GM21619 (cell line): ENCODE data around the gene LRRC74B.
"Not testable (repeated sequence)": the region's sequence is repeated elsewhere in the genome, so short reads cannot be mapped to it uniquely, and the experiment has no call there.

Source experiments
- ATAC-seq: cut with Tn5 transposase; IDR thresholded peaks from one replicate; pipeline ENCODE4 v1.9.1; 2021; ENCODE audit not compliant: unreplicated experiment

LRRC74B gene

GRCh38 chr22:21075516-21076138 lies 29.9 kb downstream of the LRRC74B start:
- no peak for ATAC-seq

DNA sequence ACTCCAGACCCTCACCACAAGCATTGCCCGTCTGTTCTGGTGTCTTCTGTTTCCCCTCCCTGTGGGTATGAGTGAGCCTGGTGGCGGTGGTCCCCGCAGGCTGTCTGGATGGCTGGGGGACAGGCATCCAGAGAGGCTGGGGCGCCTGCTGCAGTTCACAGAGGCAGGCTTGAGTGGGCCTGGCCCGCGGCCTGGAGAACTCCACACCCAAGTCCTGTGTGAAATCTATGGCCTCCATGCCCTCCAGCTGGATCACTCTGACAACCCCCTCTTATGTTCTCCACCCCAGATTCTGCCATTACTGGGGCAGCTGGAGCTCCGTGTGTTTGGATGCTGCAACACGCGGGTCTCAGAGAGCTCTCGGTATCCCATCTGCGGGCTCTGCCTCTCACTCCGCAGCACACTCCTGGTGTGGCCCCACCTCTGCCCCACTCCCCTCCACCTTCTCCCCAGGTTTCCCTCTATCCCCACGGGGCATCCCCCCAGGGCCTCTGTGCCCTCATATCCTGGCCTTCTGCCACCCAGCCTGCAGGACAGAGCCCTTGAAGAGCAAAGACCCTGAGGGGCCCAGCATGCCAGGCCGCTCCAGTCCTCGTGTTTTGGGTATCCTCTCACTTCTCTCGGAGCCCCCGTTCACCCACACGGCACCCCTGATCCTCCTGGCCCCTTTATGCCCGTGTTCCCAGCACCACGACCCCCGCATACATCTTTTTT lies 31.3 kb downstream of the LRRC74B start:
- ATAC-seq: no peak

DNA sequence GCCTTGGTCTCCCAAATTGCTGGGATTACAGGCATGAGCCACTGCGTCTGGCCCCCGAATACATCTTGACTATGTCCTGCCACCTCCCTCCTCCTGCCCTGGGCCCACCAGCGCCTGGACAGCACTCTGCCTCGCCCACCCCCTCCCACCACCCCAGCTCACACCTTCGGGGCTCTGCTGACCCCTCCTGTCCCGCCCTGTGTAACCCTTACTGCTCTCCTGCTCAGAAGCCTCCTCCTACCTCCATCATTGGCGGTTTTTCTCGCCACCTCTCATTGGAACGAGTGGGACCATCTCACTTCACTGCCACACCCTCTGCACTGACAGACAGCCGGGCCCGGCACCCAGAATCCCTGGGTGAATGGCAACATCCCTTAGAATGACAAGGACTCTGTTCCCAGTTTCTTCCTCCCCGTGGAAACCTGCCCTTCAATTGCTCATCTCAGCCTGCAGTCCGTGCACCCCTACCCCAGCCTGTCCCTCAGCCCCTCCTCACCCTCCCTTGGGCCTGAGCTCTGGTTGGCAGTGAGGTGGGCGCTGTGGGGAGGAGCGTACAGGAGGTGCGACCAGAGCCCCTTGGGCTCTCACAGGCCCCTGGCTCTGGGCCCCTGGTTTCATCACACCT lies 32.2 kb downstream of the LRRC74B start:
- no peak for ATAC-seq

DNA sequence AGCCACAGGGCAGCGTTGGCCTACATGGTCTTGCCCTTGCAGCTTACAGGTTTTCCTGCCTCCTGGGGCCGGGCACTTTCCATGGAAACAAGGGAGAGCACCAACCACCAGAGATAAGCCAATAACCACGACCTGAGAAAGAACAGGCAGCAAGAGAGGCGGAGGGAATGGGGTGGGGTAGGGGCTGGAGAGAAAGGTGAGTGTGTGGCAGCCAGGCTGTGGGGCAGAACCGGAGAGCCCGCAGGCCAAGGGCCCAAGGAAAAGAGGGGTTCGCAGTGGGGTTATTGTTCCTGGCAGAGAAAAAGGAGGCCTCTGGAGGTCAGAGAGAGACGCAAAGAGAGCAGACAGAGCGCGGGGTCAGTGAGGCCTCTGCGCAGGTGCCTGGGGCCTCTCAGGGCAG lies 33.2 kb downstream of the LRRC74B start:
- no peak for ATAC-seq

GRCh38 chr22:21079493-21079892 lies 33.7 kb downstream of the LRRC74B start:
- no peak for ATAC-seq

GRCh38 chr22:21080435-21081137 lies 34.8 kb downstream of the LRRC74B start:
- no peak for ATAC-seq

GRCh38 chr22:21082248-21082647 lies 36.5 kb downstream of the LRRC74B start:
- no peak for ATAC-seq

DNA sequence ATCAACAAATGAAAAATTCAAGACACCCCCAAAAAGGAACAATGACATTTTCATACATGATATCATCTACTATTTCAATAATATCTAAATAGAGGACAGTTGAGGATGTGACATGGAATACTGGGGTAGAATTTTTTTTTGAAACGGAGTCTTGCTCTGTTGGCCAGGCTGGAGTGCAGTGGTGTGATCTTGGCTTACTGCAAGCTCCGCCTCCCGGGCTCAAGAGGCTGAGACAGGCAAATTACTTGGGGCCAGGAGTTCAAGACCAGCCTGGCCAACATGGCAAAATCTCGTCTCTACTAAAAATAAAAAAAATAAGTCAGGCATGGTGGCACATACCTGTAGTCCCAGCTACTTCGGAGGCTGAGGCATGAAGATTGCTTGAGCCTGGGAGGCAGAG lies 41.4 kb downstream of the LRRC74B start:
- ATAC-seq: no peak

DNA sequence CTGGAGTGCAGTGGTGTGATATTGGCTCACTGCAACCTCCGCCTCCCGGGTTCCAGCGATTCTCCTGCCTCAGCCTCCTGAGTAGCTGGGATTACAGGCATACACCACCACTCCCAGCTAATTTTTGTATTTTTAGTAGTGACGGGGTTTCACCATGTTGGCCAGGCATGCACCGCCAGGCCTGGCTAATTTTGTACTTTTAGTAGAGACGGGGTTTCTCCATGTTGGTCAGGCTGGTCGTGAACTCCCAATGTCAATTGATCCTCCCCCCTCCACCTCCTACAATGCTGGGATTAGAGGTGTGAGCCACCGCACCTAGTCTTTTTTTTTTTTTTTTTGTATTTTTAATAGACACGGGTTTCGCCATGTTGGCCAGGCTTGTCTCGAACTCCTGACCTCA lies 42.2 kb downstream of the LRRC74B start:
- not testable (repeated sequence) for ATAC-seq

DNA sequence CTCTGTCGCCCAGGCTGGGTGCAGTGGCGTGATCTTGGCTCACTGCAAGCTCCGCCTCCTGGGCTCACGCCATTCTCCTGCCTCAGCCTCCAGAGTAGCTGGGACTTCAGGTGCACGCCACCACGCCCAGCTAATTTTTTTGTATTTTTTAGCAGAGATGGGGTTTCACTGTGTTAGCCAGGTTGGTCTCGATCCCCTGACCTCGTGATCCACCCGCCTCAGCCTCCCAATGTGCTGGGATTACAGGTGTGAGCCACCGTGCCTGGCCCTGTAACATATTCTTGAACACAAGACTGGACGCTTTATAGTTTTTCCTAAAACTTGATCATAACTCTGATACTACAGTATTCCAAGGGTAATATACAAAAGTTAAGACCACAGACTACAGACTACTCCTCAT lies 45.5 kb downstream of the LRRC74B start:
- not testable (repeated sequence) for ATAC-seq

DNA sequence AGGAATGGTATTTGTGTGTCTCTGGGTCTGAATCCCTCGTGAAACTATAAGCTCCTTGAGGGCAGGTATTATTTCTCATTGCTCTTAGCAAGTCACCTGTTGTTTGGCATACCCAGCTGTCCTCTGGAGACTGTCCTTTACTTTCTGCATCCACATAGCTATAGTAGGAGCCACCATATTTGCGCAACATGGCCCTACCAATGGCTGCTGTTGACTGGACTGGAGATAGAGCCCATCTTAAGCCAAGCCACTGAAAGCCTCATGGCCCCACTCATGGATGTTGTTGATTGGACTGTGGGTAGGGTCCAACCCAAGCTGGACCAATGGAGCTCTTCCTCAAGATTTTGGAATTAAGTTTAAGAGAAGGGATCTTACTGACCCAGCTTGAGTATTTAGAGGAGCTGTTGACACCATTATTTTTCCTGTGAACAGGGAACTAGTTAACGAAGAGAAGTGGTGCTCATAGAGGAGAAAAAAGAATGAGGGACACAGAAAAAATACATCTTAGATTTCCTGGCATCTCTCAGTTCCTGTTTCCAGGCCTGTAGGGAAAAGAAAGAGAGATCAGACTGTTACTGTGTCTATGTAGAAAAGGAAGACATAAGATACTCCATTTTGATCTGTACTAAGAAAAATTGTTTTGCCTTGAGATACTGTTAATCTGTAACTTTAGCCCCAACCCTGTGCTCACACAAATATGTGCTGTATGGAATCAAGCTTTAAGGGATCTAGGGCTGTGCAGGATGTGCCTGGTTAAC lies 47.2 kb downstream of the LRRC74B start:
- ATAC-seq: no peak

- not testable (repeated sequence) for ATAC-seq
Measured at GRCh38 chr22:21093555-21094137, 47.9 kb downstream of the LRRC74B start.

GRCh38 chr22:21094911-21095772 lies 49.4 kb downstream of the LRRC74B start:
- no peak for ATAC-seq

GRCh38 chr22:21095773-21096107 lies 50.0 kb downstream of the LRRC74B start:
- ATAC-seq: no peak

- not testable (repeated sequence) for ATAC-seq
Measured at GRCh38 chr22:21096878-21097277, 51.1 kb downstream of the LRRC74B start.

GRCh38 chr22:21098099-21098671 lies 52.4 kb downstream of the LRRC74B start:
- ATAC-seq: no peak

- ATAC-seq: no peak
Measured at GRCh38 chr22:21099578-21099977, 53.8 kb downstream of the LRRC74B start.

DNA sequence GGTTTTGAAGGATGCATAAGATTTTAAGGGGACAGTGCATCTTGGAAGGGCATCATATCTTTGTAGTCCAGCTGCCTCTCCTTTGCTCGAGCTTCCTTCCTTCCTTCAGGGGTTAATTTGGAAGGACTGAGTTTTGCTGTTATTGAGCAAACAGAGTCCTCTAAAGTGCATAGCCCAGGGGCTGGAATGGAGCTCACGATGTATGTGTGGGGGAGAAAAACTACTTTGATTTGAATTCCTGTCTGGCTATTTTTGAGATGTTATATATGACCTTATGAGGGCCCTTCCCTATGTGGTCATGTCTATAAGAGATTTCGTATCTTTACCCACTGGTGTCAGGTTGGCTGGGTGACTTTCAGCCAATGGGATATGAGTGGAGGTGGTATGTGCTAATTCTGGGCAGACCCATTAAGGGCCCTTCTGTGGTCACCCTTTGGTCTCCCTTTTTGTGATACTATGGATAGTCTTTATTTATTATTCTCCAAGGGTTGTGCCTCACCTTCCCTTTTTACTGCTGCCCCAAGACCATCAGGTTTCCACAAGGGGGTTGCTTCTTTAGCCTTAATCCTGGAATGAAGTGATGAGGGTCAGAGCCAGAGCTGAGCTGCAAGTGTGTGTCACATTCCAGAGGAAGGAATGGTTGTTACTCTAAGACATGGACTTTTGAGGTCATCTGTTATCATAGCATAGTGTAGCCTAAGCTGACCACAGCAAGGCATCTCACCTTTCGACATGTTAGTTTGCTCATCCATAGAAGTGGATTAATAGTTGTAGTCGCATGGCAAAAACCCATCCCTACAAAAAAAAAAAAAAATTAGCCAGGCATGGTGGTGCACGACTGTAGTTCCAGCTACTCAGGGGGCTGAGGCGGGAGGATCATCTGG lies 54.6 kb downstream of the LRRC74B start:
- no peak for ATAC-seq
